Measurements from ENCODE around the gene BRIP1.

Gene BRIP1

GRCh38 chr17:61862975-61863800 is at the start of gene BRIP1:
BRIP1 (minus strand) TSS chr17:61863528; CDS start chr17:61861539, 1,989 bp downstream.
- H3K4me3 ChIP-seq (ENCODE audit: low read depth, low read length): peak within 1 kb of the TSS; percentile 88
- TF ChIP-seq MYC (IDR thresholded peaks at IDR 0.05; ENCODE audit: low read depth, low read length) (no peak; the same call in 1 of the 2 replicates), CTCF (IDR thresholded peaks at IDR 0.05; ENCODE audit: low read depth, low read length) (no peak), MAX (IDR thresholded peaks at IDR 0.05; ENCODE audit: low read depth, low read length) (0 out of 2 replicates have a peak, but pooled peaks have one; percentile 24), POLR2A (IDR thresholded peaks at IDR 0.05; ENCODE audit: extremely low read depth, insufficient read length) (peak; percentile 71)
- DNase-seq (ENCODE audit: low read depth): peak; percentile 96

GRCh38 chr17:61908292-61909037 is 45.1 kb upstream of the BRIP1 start:
- TF ChIP-seq POLR2A (IDR thresholded peaks at IDR 0.05; ENCODE audit: extremely low read depth, insufficient read length) (no peak), MAX (IDR thresholded peaks at IDR 0.05; ENCODE audit: low read depth, low read length) (no peak), CTCF (IDR thresholded peaks at IDR 0.05; ENCODE audit: low read depth, low read length) (no peak), MYC (IDR thresholded peaks at IDR 0.05; ENCODE audit: low read depth, low read length) (no peak)
- no peak overlapping the region for H3K4me3 ChIP-seq (ENCODE audit: low read depth, low read length)

GRCh38 chr17:61907361-61907760 is 44.0 kb upstream of the BRIP1 start:
- H3K4me3 ChIP-seq (ENCODE audit: low read depth, low read length): no peak overlapping the region
- DNase-seq (ENCODE audit: low read depth): no peak
- TF ChIP-seq CTCF (IDR thresholded peaks at IDR 0.05; ENCODE audit: low read depth, low read length) (no peak), MAX (IDR thresholded peaks at IDR 0.05; ENCODE audit: low read depth, low read length) (no peak), MYC (IDR thresholded peaks at IDR 0.05; ENCODE audit: low read depth, low read length) (no peak), POLR2A (IDR thresholded peaks at IDR 0.05; ENCODE audit: extremely low read depth, insufficient read length) (no peak)

More at GRCh38 chr17:61908292-61909037, 45.1 kb upstream of the BRIP1 start:
- no peak for DNase-seq (ENCODE audit: low read depth)

- no peak for DNase-seq (ENCODE audit: low read depth)
- H3K4me3 ChIP-seq (ENCODE audit: low read depth, low read length): no peak overlapping the region
- TF ChIP-seq MYC (IDR thresholded peaks at IDR 0.05; ENCODE audit: low read depth, low read length): no peak
- no peak for TF ChIP-seq MAX (IDR thresholded peaks at IDR 0.05; ENCODE audit: low read depth, low read length)
- TF ChIP-seq CTCF (IDR thresholded peaks at IDR 0.05; ENCODE audit: low read depth, low read length): no peak
- TF ChIP-seq POLR2A (IDR thresholded peaks at IDR 0.05; ENCODE audit: extremely low read depth, insufficient read length): no peak
Measured at GRCh38 chr17:61904094-61904710, 40.9 kb upstream of the BRIP1 start.

- H3K4me3 ChIP-seq (ENCODE audit: low read depth, low read length): no peak overlapping the region
- no peak for TF ChIP-seq POLR2A (IDR thresholded peaks at IDR 0.05; ENCODE audit: extremely low read depth, insufficient read length)
- no peak for TF ChIP-seq MYC (IDR thresholded peaks at IDR 0.05; ENCODE audit: low read depth, low read length)
- TF ChIP-seq CTCF (IDR thresholded peaks at IDR 0.05; ENCODE audit: low read depth, low read length): no peak
- no peak for TF ChIP-seq MAX (IDR thresholded peaks at IDR 0.05; ENCODE audit: low read depth, low read length)
Measured at GRCh38 chr17:61903251-61903650, 39.9 kb upstream of the BRIP1 start.

More at GRCh38 chr17:61903251-61903650, 39.9 kb upstream of the BRIP1 start:
- DNase-seq (ENCODE audit: low read depth): no peak

Measured in NB4 (cell line).